GM10248 (cell line): ENCODE data around the gene LARGE1.

ENCODE experiments used
- CTCF ChIA-PET: fragments of 300-600 bp; sonication (Branson Sonifier 250); formaldehyde crosslinking; extraction: SDS; loops from one replicate; lab custom pipeline; 2021; ENCODE audit warnings: antibody characterized with exemption; lab: Yijun Ruan, JAX
- POLR2A ChIA-PET: fragments of 350-650 bp; sonication (Branson Sonifier 250); formaldehyde crosslinking; extraction: SDS; loops from one replicate; lab custom pipeline; 2020; ENCODE audit warnings: antibody characterized with exemption; lab: Yijun Ruan, JAX
- DNase-seq: peaks from one replicate; pipeline ENCODE4 v3.0.0; 2012; ENCODE audit errors: extremely low spot score
- TF ChIP-seq, protein P1 (sequence below): IDR thresholded peaks from 2 replicates; pipeline ENCODE4 v1.5.1; 2012; ENCODE audit warnings: mild to moderate bottlenecking, low read depth; ENCODE audit errors: extremely low read depth, missing control alignments, control extremely low read depth

Gene LARGE1

GRCh38 chr22:33472462-33473344 lies 447.6 kb downstream of the LARGE1 start:
- DNase-seq: peak; percentile 53
- ChIA-PET CTCF (interaction anchor here (1.0 to 1.6 kb wide), 3 partner anchors 9 to 46 kb away, joined by 3 read pairs; no protein-coding TSS in a partner anchor), POLR2A (interaction anchor here (0.8 kb wide), 1 partner anchor 375 kb away, joined by 3 read pairs; no protein-coding TSS in a partner anchor)
- TF ChIP-seq, protein P1, sequence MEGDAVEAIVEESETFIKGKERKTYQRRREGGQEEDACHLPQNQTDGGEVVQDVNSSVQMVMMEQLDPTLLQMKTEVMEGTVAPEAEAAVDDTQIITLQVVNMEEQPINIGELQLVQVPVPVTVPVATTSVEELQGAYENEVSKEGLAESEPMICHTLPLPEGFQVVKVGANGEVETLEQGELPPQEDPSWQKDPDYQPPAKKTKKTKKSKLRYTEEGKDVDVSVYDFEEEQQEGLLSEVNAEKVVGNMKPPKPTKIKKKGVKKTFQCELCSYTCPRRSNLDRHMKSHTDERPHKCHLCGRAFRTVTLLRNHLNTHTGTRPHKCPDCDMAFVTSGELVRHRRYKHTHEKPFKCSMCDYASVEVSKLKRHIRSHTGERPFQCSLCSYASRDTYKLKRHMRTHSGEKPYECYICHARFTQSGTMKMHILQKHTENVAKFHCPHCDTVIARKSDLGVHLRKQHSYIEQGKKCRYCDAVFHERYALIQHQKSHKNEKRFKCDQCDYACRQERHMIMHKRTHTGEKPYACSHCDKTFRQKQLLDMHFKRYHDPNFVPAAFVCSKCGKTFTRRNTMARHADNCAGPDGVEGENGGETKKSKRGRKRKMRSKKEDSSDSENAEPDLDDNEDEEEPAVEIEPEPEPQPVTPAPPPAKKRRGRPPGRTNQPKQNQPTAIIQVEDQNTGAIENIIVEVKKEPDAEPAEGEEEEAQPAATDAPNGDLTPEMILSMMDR: no peak

- peak; percentile 26 for DNase-seq
- TF ChIP-seq, protein P1: no peak
- POLR2A ChIA-PET: no interaction called here
- CTCF ChIA-PET: interaction anchor here (1.7 kb wide), 1 partner anchor 169 kb away, joined by 5 read pairs; no protein-coding TSS in a partner anchor
Measured at GRCh38 chr22:33470456-33470855, 449.8 kb downstream of the LARGE1 start.

DNA sequence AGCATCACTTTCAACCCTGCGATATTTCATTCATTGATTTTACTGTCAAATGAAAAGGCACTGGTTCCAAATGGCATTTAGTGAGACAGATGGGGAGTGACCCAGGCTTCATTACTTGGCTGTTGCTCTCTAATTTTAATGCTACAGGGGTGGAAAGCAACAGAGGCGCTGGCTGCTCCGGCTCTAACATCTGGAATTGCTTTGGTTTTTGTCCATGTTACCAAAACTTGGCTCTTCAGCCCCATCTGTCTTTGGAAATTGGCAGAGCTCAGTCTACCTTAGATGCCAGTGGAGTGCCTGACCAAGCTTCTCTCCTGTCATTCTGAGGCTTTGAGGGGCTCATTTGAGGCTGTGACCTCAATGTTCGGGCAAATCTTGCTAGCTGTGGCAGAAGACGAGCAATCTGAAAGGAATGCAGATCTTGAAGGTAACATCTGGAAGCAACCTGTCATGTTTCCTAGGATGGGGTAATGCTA lies 452.6 kb downstream of the LARGE1 start:
- CTCF ChIA-PET: interaction anchor here (0.9 to 4.2 kb wide), 7 partner anchors 8 to 168 kb away, joined by 3 to 15 read pairs (median 4); no protein-coding TSS in a partner anchor

DNA sequence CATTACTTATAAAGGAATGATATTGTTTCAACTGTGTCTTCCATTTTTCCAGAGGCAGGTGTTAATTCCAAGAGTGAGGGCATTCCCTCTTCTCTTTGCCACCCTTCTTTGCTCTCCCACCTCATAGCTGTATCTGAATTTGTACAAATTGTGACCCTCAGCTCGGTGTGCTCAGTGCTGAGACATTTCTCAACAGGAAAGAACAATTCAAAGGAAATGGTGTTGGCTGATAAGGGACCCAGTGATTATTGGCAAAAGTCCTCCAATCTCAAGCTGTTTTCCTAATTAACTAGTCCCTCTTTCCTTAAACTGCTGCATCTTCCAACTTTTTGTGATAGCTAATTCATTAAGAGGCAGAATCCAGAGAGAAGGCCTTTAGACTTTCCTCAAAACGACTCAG lies 453.2 kb downstream of the LARGE1 start:
- TF ChIP-seq, protein P1: no peak
- ChIA-PET POLR2A (interaction anchor here (0.6 kb wide), 1 partner anchor 63 kb away, joined by 5 read pairs; no protein-coding TSS in a partner anchor), CTCF (interaction anchor here (0.9 to 4.2 kb wide), 7 partner anchors 8 to 167 kb away, joined by 3 to 15 read pairs (median 4); no protein-coding TSS in a partner anchor)
- DNase-seq: no peak

More for the DNA sequence above, 452.6 kb downstream of the LARGE1 start:
- TF ChIP-seq, protein P1: no peak
- POLR2A ChIA-PET: no interaction called here
- DNase-seq: no peak

GRCh38 chr22:33465554-33465953 lies 454.7 kb downstream of the LARGE1 start:
- TF ChIP-seq, protein P1: no peak
- DNase-seq: no peak
- ChIA-PET CTCF (interaction anchor here (4.2 kb wide), 1 partner anchor 163 kb away, joined by 15 read pairs; no protein-coding TSS in a partner anchor), POLR2A (no interaction called here)

- ChIA-PET POLR2A (no interaction called here), CTCF (no interaction called here)
- TF ChIP-seq, protein P1: no peak
- DNase-seq: no peak
Measured at GRCh38 chr22:33464698-33465097, 455.6 kb downstream of the LARGE1 start.
